ENCODE results near the gene CHRNB1. TPM values are rescaled to one million over a fixed set of nuclear protein-coding genes. Genes with fewer than 3 reads are reported as not detected.
A peak's percentile ranks its signal among the peaks of the same experiment; 100 is the strongest.

The CHRNB1 gene
- total RNA-seq, 2 donors from 2014 or later: 25.5 to 26.8 TPM

- DNase-seq: peak; percentile 71 to 76
- H3K27me3 Mint-ChIP-seq (ENCODE audit: low read depth): peaks cover 20% of the 10 kb centered on the region
Observed at GRCh38 chr17:7435676-7436555, 8.9 kb upstream of the CHRNB1 start.

DNA sequence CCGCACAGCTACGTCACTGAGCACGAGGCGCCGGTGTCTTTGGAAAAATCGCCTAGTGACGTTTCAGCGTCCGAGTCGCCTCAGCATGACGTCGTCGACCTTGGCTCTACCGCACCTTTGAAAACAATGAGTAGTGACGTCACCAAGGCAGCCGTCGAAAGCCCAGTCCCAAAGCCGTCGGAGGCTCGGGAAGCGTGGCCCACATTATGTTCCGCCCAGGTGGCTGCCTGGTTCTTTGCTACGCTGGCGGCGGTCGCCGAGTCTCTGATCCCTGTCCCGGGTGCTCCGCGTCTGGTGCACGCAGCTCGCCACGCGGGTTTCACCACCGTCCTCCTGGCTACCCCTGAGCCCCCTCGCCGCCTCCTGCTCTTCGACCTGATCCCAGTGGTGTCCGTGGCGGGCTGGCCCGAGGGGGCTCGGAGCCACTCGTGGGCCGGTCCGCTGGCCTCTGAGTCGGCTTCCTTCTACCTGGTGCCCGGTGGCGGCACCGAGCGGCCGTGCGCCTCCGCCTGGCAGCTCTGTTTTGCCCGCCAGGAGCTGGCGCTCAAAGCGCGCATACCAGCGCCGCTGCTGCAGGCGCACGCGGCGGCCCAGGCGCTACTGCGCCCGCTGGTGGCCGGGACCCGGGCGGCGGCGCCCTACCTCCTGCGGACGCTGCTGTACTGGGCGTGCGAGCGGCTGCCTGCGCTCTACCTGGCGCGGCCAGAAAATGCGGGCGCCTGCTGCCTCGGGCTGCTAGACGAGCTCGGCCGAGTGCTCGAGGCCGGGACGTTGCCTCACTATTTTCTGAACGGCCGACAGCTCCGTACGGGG, 8.1 kb upstream of the CHRNB1 start:
- H3K27ac Mint-ChIP-seq: no peak overlapping the region
- ATAC-seq (replicated peaks in 1 of 2) (peak; percentile 79), DNase-seq (peak; percentile 89 to 90)
- H3K4me1 Mint-ChIP-seq (ENCODE audit: low read depth): peaks cover 39% of the 10 kb centered on the region
- peak overlapping the region; percentile 90 to 97 for H3K4me3 Mint-ChIP-seq
- H3K36me3 Mint-ChIP-seq (ENCODE audit: insufficient read depth in 2 of 2): peaks cover 2 to 6% of the 10 kb centered on the region in 2 donors
- H3K27me3 Mint-ChIP-seq (ENCODE audit: low read depth): peaks cover 27% of the 10 kb centered on the region
- no peaks in the 10 kb centered on the region for H3K9me3 Mint-ChIP-seq

More at GRCh38 chr17:7435676-7436555, 8.9 kb upstream of the CHRNB1 start:
- Mint-ChIP-seq H3K36me3 (ENCODE audit: insufficient read depth in 2 of 2) (peaks cover 2 to 6% of the 10 kb centered on the region in 2 donors), H3K9me3 (no peaks in the 10 kb centered on the region), H3K27ac (peak overlapping the region; percentile 82), H3K4me3 (peak overlapping the region; percentile 90 to 97), H3K4me1 (ENCODE audit: low read depth) (peaks cover 39% of the 10 kb centered on the region)
- ATAC-seq (replicated peaks in 1 of 2): peak; percentile 41 to 50

DNA sequence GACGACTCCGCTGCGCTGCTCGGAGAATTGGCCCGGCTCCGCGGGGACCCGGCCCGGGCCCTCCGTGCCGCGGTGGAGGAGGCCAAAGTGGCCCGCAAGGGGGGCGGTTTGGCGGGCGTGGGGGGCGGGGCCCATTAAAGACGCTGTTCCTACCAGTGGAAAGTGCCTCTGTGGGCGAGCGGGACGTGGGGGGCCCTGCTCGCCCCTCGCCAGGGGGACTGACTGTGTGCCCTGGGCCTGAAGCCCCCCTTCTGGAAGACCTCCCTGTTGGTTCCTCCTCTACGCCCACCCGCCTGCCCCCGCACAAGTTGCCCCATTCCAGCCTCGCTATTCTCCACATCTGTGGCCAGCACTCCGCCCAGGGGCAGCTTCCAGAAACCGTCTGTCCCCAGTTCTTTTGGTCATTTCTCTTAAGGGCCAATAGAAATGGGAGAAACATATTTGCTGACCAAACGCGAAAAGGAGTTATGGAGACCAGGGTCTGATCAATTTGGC, 7.4 kb upstream of the CHRNB1 start:
- peaks cover 34% of the 10 kb centered on the region for H3K27me3 Mint-ChIP-seq (ENCODE audit: low read depth)
- H3K9me3 Mint-ChIP-seq: no peaks in the 10 kb centered on the region
- peak overlapping the region; percentile 90 to 97 for H3K4me3 Mint-ChIP-seq
- H3K4me1 Mint-ChIP-seq (ENCODE audit: low read depth): peaks cover 39% of the 10 kb centered on the region
- H3K27ac Mint-ChIP-seq: no peak overlapping the region
- ATAC-seq (replicated peaks in 1 of 2) (no peak), DNase-seq (no peak)
- peaks cover 2 to 6% of the 10 kb centered on the region in 2 donors for H3K36me3 Mint-ChIP-seq (ENCODE audit: insufficient read depth in 2 of 2)

DNA sequence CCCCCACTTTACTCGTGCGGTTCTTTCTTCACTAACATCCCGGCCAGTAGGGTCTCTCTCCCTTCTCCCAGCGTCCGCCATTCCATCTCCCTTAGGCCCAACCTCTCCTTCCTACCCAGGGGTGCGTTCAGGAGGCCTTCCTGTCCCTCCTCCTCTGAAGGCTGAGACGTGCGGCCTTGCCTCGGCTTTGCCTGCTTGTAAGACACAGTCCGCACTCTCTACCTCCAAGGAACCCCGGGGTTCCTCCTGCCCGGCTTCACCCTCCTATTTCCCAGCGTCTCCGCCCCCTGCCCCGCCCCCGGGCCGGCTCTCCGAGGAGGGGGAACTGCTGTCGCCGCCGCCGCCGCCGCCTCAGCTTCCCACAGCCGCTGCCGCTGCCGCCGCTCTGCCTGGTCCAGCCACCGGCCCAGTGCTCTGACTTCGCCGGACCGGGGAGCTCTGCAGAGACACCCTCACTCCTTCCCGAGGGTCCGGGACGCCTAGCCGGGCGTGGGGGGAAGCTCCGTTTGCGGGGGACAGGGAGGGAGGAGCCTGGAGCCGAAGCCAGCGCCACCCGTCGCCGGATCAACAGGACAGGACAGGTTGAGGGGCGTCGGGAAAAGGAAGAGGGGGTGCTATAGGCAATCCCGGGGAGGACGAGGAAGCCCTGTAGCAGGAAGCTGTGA, 6.8 kb upstream of the CHRNB1 start:
- DNase-seq (peak; percentile 68 to 72), ATAC-seq (replicated peaks in 1 of 2) (no peak)
- peaks cover 38% of the 10 kb centered on the region for H3K27me3 Mint-ChIP-seq (ENCODE audit: low read depth)
- no peak overlapping the region for H3K27ac Mint-ChIP-seq
- H3K4me1 Mint-ChIP-seq (ENCODE audit: low read depth): peaks cover 39% of the 10 kb centered on the region
- no peaks in the 10 kb centered on the region for H3K9me3 Mint-ChIP-seq
- peaks cover 2 to 6% of the 10 kb centered on the region in 2 donors for H3K36me3 Mint-ChIP-seq (ENCODE audit: insufficient read depth in 2 of 2)
- H3K4me3 Mint-ChIP-seq: peak overlapping the region; percentile 90

DNA sequence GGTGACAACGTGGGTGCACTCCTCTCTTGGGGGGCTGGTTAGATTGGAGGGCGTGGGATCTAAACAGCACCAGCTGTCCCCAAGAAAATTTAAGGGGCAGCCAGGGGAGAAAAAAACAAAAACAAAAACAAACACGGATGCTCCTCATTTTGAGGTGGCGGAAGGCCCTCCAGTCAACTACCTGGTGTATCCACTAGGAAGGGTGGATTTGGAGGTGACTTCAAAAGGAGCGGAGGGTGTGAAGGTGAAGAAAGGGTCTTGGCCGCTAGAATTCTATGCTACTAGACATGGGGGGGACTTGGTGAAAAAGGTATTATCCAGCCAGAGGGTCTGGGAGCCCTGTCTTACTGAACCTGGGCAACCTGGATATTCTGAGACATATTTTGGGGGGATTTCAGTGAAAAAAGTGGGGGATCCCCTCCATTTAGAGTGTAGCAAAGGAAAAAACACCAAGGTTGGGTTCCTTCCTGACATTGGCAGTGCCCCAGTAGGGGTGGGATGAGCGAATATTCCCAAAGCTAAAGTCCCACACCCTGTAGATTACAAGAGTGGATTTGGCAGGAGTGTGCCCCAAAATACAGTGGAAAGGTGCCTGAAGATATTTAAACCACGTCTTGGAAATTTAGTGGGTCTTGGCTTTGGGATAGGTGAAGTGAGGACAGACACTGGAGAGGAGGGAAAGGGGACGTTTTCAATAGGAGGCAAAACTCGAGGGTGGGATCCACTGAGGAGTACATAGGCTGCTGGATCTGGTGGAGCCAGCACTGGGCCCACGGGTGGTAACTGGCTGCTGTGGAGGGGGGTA, 6.0 kb upstream of the CHRNB1 start:
- no peaks in the 10 kb centered on the region for H3K9me3 Mint-ChIP-seq
- ATAC-seq (replicated peaks in 1 of 2) (no peak), DNase-seq (no peak)
- H3K27ac Mint-ChIP-seq: no peak overlapping the region
- H3K4me1 Mint-ChIP-seq (ENCODE audit: low read depth): peaks cover 39% of the 10 kb centered on the region
- peaks cover 46% of the 10 kb centered on the region for H3K27me3 Mint-ChIP-seq (ENCODE audit: low read depth)
- peak overlapping the region; percentile 90 for H3K4me3 Mint-ChIP-seq
- H3K36me3 Mint-ChIP-seq (ENCODE audit: insufficient read depth in 2 of 2): peaks cover 2 to 6% of the 10 kb centered on the region in 2 donors

DNA sequence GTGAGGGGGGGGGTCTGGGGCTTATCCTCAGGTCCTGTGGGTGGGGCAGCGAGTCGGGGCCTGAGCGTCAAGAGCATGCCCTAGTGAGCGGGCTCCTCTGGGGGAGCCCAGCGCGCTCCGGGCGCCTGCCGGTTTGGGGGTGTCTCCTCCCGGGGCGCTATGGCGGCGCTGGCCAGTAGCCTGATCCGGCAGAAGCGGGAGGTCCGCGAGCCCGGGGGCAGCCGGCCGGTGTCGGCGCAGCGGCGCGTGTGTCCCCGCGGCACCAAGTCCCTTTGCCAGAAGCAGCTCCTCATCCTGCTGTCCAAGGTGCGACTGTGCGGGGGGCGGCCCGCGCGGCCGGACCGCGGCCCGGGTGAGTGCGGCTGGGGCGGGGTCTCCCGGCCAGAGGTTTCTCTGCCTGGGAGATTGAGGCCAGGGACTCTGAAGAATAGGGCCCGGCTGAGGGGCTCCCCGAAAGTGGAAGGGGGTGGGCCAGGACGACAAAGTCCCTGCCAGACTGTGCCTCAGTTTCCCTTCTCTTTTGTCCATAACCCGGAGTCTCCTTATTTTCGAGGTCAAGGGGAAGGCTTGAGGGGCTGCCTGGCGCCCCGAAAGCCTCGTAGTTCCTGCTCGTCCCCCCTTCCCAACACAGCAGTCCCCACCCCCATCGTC, 5.3 kb upstream of the CHRNB1 start, which contains the start of gene FGF11:
Gene FGF11 (plus strand): TSS at position 51 of the 651 bp plus-strand sequence. CDS start 109 bp downstream, at position 160.
- H3K4me3 Mint-ChIP-seq: peak within 1 kb of the TSS; percentile 90 to 95
- peaks cover 2 to 6% of the 10 kb centered on the region in 2 donors for H3K36me3 Mint-ChIP-seq (ENCODE audit: insufficient read depth in 2 of 2)
- ATAC-seq (replicated peaks in 1 of 2) (no peak), DNase-seq (no peak)
- H3K4me1 Mint-ChIP-seq (ENCODE audit: low read depth): peaks cover 39% of the 10 kb centered on the region
- no peak within 1 kb of the TSS for H3K27ac Mint-ChIP-seq
- no peaks in the 10 kb centered on the region for H3K9me3 Mint-ChIP-seq
- peaks cover 53% of the 10 kb centered on the region for H3K27me3 Mint-ChIP-seq (ENCODE audit: low read depth)

DNA sequence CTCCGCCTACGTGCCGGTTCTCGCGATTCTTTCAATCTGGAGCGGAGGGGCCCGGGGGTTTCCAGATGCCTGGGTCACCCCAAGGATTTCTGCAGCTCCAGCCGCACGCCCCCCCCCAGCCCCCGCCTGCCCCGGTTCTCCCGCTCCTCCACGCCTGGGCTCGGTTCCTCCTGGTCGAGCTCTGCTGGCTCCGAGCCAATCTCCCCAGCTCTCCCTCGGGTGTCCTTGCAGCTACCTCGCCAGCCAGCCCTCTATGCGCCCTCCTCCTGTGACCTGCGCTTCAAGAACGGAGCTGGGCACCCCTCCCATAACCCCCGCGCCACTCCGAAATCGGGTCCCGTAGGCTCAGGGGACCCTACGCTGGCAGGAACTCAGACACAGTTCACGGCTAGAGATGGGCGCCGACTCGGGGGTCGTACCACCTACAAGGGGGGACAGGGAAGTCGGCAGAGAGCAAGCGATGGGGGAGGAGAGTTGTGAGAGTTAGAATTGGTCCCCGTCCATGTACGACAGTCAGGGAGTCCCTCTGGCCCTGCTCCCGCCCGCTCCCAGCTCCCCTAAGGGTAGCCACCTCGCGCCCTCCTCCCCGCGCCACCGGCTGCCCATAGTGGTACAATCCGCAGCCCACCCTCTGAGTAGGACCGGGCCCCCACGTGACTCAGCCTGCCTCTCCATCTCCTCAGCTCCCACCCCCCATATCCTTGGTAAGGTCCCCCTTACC, 4.6 kb upstream of the CHRNB1 start:
- ATAC-seq (replicated peaks in 1 of 2): no peak
- Mint-ChIP-seq H3K27me3 (ENCODE audit: low read depth) (peaks cover 60% of the 10 kb centered on the region), H3K36me3 (ENCODE audit: insufficient read depth in 2 of 2) (peaks cover 2 to 6% of the 10 kb centered on the region in 2 donors), H3K4me3 (peak overlapping the region; percentile 90 to 95), H3K27ac (no peak overlapping the region), H3K4me1 (ENCODE audit: low read depth) (peaks cover 46% of the 10 kb centered on the region), H3K9me3 (no peaks in the 10 kb centered on the region)
- peak; percentile 42 to 48 for DNase-seq

GRCh38 chr17:7440834-7441195, 4.0 kb upstream of the CHRNB1 start:
- H3K4me1 Mint-ChIP-seq (ENCODE audit: low read depth): peaks cover 52% of the 10 kb centered on the region
- peak overlapping the region; percentile 90 to 95 for H3K4me3 Mint-ChIP-seq
- ATAC-seq (replicated peaks in 1 of 2): no peak
- H3K27ac Mint-ChIP-seq: no peak overlapping the region
- peak; percentile 37 to 43 for DNase-seq
- peaks cover 2 to 6% of the 10 kb centered on the region in 2 donors for H3K36me3 Mint-ChIP-seq (ENCODE audit: insufficient read depth in 2 of 2)
- peaks cover 65% of the 10 kb centered on the region for H3K27me3 Mint-ChIP-seq (ENCODE audit: low read depth)
- no peaks in the 10 kb centered on the region for H3K9me3 Mint-ChIP-seq

DNA sequence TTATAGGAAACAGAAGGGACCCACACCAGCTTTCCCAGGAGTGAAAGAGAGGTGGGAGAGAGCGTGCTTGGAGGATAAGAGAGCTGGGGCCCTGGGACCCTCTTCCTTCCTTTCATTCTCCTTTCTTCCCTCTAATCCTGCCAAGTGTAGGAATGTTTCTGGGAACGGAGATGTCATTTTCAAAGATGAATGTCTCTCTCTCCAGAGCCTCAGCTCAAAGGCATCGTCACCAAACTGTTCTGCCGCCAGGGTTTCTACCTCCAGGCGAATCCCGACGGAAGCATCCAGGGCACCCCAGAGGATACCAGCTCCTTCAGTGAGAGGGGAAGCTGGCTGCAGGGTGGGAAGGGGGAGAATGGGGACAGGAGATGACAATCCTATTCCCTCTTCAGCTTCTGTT, 3.6 kb upstream of the CHRNB1 start:
- H3K9me3 Mint-ChIP-seq: no peaks in the 10 kb centered on the region
- H3K27ac Mint-ChIP-seq: no peak overlapping the region
- peaks cover 52% of the 10 kb centered on the region for H3K4me1 Mint-ChIP-seq (ENCODE audit: low read depth)
- ATAC-seq (replicated peaks in 1 of 2): no peak
- H3K4me3 Mint-ChIP-seq: no peak overlapping the region
- peaks cover 2 to 6% of the 10 kb centered on the region in 2 donors for H3K36me3 Mint-ChIP-seq (ENCODE audit: insufficient read depth in 2 of 2)
- H3K27me3 Mint-ChIP-seq (ENCODE audit: low read depth): peaks cover 70% of the 10 kb centered on the region
- no peak for DNase-seq

- no peak for DNase-seq
- Mint-ChIP-seq H3K36me3 (ENCODE audit: insufficient read depth in 2 of 2) (peaks cover 2 to 6% of the 10 kb centered on the region in 2 donors), H3K27ac (no peak overlapping the region), H3K27me3 (ENCODE audit: low read depth) (peaks cover 75% of the 10 kb centered on the region), H3K9me3 (no peaks in the 10 kb centered on the region), H3K4me1 (ENCODE audit: low read depth) (peaks cover 48% of the 10 kb centered on the region), H3K4me3 (no peak overlapping the region)
- no peak for ATAC-seq (replicated peaks in 1 of 2)
Observed at GRCh38 chr17:7442142-7442541, 2.7 kb upstream of the CHRNB1 start.
